Islet of Langerhans (tissue), 1 donor: ENCODE results near the gene TRIM63.

Source experiments
- FAIRE-seq: peaks from one replicate; lab custom pipeline; 2011; peaks lifted over from hg19 to GRCh38; lab: Jason Lieb, UNC

The TRIM63 gene

GRCh38 chr1:26055041-26055440, 12.4 kb downstream of the TRIM63 start:
- FAIRE-seq, result no peak

- no peak for FAIRE-seq
Measured at GRCh38 chr1:26053718-26054560, 13.5 kb downstream of the TRIM63 start.

- FAIRE-seq, result no peak
Measured at GRCh38 chr1:26050248-26050640, 17.2 kb downstream of the TRIM63 start.

GRCh38 chr1:26049531-26050247, 17.7 kb downstream of the TRIM63 start:
- no peak for FAIRE-seq

GRCh38 chr1:26047278-26047874, 20.1 kb downstream of the TRIM63 start:
- no peak for FAIRE-seq

- no peak for FAIRE-seq
Measured at GRCh38 chr1:26046246-26047095, 21.0 kb downstream of the TRIM63 start.

- FAIRE-seq, result no peak
Measured at GRCh38 chr1:26045722-26046245, 21.6 kb downstream of the TRIM63 start, which contains the start of gene SLC30A2. TSS of gene SLC30A2 (minus strand) at chr1:26046118. CDS start at chr1:26045896, 222 bp downstream.

GRCh38 chr1:26044971-26045721, 22.3 kb downstream of the TRIM63 start:
- no peak for FAIRE-seq

- FAIRE-seq, result no peak
Measured at GRCh38 chr1:26044414-26044813, 23.0 kb downstream of the TRIM63 start.

GRCh38 chr1:26043765-26044164, 23.7 kb downstream of the TRIM63 start:
- no peak for FAIRE-seq

- no peak for FAIRE-seq
Measured at GRCh38 chr1:26041978-26042377, 25.5 kb downstream of the TRIM63 start.

- no peak for FAIRE-seq
Measured at GRCh38 chr1:26041401-26041800, 26.0 kb downstream of the TRIM63 start.

- no peak for FAIRE-seq
Measured at GRCh38 chr1:26038904-26039303, 28.5 kb downstream of the TRIM63 start.

GRCh38 chr1:26038477-26038876, 29.0 kb downstream of the TRIM63 start:
- no peak for FAIRE-seq

GRCh38 chr1:26037904-26038303, 29.5 kb downstream of the TRIM63 start:
- FAIRE-seq, result no peak

- no peak for FAIRE-seq
Measured at GRCh38 chr1:26036756-26037281, 30.6 kb downstream of the TRIM63 start.

- no peak for FAIRE-seq
Measured at GRCh38 chr1:26035959-26036755, 31.3 kb downstream of the TRIM63 start.

GRCh38 chr1:26035203-26035958, 32.0 kb downstream of the TRIM63 start:
- FAIRE-seq, result no peak

GRCh38 chr1:26034504-26035202, 32.8 kb downstream of the TRIM63 start:
- no peak for FAIRE-seq
